Tibial nerve (tissue), 4 donors: ENCODE results near the gene OR8A1. TPM values are rescaled to one million over a fixed set of nuclear protein-coding genes. Genes with fewer than 3 reads are reported as not detected.

ENCODE experiments used
- DNase-seq, 2 donors: peaks; one replicate each; pipeline ENCODE4 v3.0.0-alpha.2; 2019; ENCODE audit warnings: low spot score in 2 of 2
- H3K27ac ChIP-seq, 4 donors: fragments of 200-600 bp; sonication (generic) in 3 of 4; one replicate each; pipeline ENCODE4 v1.5.1; 2017 to 2019; ENCODE audit warnings: mild to moderate bottlenecking in 1 of 4
- H3K27me3 ChIP-seq, 2 donors: fragments of 200-600 bp; sonication (generic) in 1 of 2; one replicate each; pipeline versions ENCODE4 v1.5.1 to v1.6.0; 2017 to 2019
- H3K36me3 ChIP-seq, 3 donors: fragments of 200-600 bp; sonication (generic); one replicate each; pipeline ENCODE4 v1.5.1; 2018 to 2019
- H3K4me1 ChIP-seq, 4 donors: fragments of 200-600 bp; sonication (generic) in 3 of 4; one replicate each; pipeline ENCODE4 v1.5.1; 2017 to 2019
- H3K4me3 ChIP-seq, 4 donors: fragments of 200-600 bp; sonication (generic) in 3 of 4; one replicate each; pipeline ENCODE4 v1.5.1; 2017 to 2019; ENCODE audit warnings: mild to moderate bottlenecking in 1 of 4, moderate library complexity in 1 of 4
- H3K9me3 ChIP-seq, 4 donors: fragments of 200-600 bp; sonication (generic) in 3 of 4; one replicate each; pipeline ENCODE4 v1.5.1; 2017 to 2019
- EP300 ChIP-seq, 2 donors: sonication (generic); formaldehyde crosslinking; IDR thresholded peaks; one replicate each; pipeline ENCODE4 v1.6.1; 2017; ENCODE audit warnings: antibody characterized with exemption in 2 of 2, mild to moderate bottlenecking in 1 of 2
- POLR2A ChIP-seq, 2 donors: fragments of 450-650 bp; IDR thresholded peaks; one replicate each; pipeline ENCODE4 v1.6.1; 2017; ENCODE audit warnings: antibody characterized with exemption in 2 of 2, mild to moderate bottlenecking in 2 of 2, moderate library complexity in 2 of 2
- WGBS, 2 donors: methylation state at CpG; one replicate each; pipeline ENCODE4 v1.1.5; 2018; 5-methylcytosine and 5-hydroxymethylcytosine counted together
- small RNA-seq: library from RNA; depleted of rRNA; stranded (forward); fragments of <200 nt; gene quantifications from one replicate; pipeline ENCODE3, GENCODE V24; 2016
- total RNA-seq, 4 donors: library from RNA; depleted of rRNA; stranded (reverse); fragments of >200 nt; gene quantifications; one replicate each; pipeline ENCODE4 v1.1.0, GENCODE V29; 2016
- TF ChIP-seq, protein P1 (sequence below), 5 experiments: fragments of 200-600 bp in 3 of 5; fragments of 450-650 bp in 2 of 5; sonication (generic) in 3 of 5; IDR thresholded peaks; one replicate each; pipeline ENCODE4 v1.5.1; 2016 to 2019; ENCODE audit warnings: antibody characterized with exemption in 5 of 5, mild to moderate bottlenecking in 3 of 5, moderate library complexity in 2 of 5

Gene OR8A1
- total RNA-seq, 4 donors from 2014 or later: not detected

- DNase-seq: no peak
- Histone ChIP-seq H3K9me3 (no peaks in the 10 kb centered on the region), H3K4me1 (no peaks in the 10 kb centered on the region), H3K27ac (no peak within 1 kb of the TSS), H3K27me3 (peaks cover 0 to 9% of the 10 kb centered on the region in 2 donors), H3K4me3 (no peak within 1 kb of the TSS), H3K36me3 (no peaks in the 10 kb centered on the region)
- TF ChIP-seq EP300 (IDR thresholded peaks at IDR 0.05) (no peak), POLR2A (IDR thresholded peaks at IDR 0.05) (no peak)
- TF ChIP-seq, protein P1, sequence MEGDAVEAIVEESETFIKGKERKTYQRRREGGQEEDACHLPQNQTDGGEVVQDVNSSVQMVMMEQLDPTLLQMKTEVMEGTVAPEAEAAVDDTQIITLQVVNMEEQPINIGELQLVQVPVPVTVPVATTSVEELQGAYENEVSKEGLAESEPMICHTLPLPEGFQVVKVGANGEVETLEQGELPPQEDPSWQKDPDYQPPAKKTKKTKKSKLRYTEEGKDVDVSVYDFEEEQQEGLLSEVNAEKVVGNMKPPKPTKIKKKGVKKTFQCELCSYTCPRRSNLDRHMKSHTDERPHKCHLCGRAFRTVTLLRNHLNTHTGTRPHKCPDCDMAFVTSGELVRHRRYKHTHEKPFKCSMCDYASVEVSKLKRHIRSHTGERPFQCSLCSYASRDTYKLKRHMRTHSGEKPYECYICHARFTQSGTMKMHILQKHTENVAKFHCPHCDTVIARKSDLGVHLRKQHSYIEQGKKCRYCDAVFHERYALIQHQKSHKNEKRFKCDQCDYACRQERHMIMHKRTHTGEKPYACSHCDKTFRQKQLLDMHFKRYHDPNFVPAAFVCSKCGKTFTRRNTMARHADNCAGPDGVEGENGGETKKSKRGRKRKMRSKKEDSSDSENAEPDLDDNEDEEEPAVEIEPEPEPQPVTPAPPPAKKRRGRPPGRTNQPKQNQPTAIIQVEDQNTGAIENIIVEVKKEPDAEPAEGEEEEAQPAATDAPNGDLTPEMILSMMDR (IDR thresholded peaks at IDR 0.05): no peak
- 74 to 79% methylated on average over 2 to 5 of the region's 5 CpGs for WGBS, 2 donors
Observed at GRCh38 chr11:124611064-124611463, 41.3 kb downstream of the OR8A1 start, which contains the start of gene PANX3. Gene PANX3 (plus strand): TSS chr11:124611428. CDS start chr11:124611557, 129 bp downstream.

- no peak for DNase-seq
- H3K4me1 ChIP-seq: no peaks in the 10 kb centered on the region
- H3K27me3 ChIP-seq: peaks cover 0 to 9% of the 10 kb centered on the region in 2 donors
- H3K36me3 ChIP-seq: no peaks in the 10 kb centered on the region
- no peak overlapping the region for H3K4me3 ChIP-seq
- no peaks in the 10 kb centered on the region for H3K9me3 ChIP-seq
- no peak overlapping the region for H3K27ac ChIP-seq
- TF ChIP-seq POLR2A (IDR thresholded peaks at IDR 0.05) (no peak), EP300 (IDR thresholded peaks at IDR 0.05) (no peak)
- 59 to 63% methylated on average over 3 of the region's 3 CpGs for WGBS, 2 donors
Observed at GRCh38 chr11:124612045-124612444, 42.2 kb downstream of the OR8A1 start.

GRCh38 chr11:124612567-124613246 is 42.9 kb downstream of the OR8A1 start:
- Histone ChIP-seq H3K4me3 (no peak overlapping the region), H3K27me3 (peaks cover 0 to 9% of the 10 kb centered on the region in 2 donors), H3K36me3 (no peaks in the 10 kb centered on the region), H3K27ac (no peak overlapping the region), H3K9me3 (no peaks in the 10 kb centered on the region), H3K4me1 (no peaks in the 10 kb centered on the region)
- no peak for DNase-seq
- TF ChIP-seq, protein P1 (IDR thresholded peaks at IDR 0.05): no peak
- TF ChIP-seq POLR2A (IDR thresholded peaks at IDR 0.05) (no peak), EP300 (IDR thresholded peaks at IDR 0.05) (no peak)
- 57% methylated on average over 9 to 10 of the region's 10 CpGs for WGBS, 2 donors

DNA sequence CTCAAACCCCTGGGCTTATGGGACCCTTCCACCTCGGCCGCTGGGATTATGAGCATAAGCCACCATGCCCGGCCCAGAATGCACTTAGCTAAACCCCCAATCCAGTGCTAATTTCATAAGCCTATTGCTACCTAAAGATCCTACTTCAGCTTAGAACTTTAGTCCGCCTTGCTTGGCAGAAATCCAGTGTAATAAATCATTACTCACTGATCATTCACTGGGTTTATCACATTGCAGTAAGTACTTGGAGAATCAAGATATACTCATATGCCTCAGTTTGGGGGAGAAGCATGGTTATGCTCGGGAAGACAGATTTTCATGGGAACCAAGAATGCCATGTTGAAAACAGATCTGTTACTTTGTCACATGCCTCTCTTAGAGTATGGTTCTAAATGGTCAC is 49.1 kb downstream of the OR8A1 start:
- Histone ChIP-seq H3K27me3 (peaks cover 0 to 9% of the 10 kb centered on the region in 2 donors), H3K4me3 (no peak overlapping the region), H3K9me3 (no peaks in the 10 kb centered on the region), H3K4me1 (peaks cover 0 to 12% (median 7%) of the 10 kb centered on the region in 4 donors), H3K27ac (no peak overlapping the region), H3K36me3 (no peaks in the 10 kb centered on the region)
- no peak for DNase-seq
- no peak for TF ChIP-seq POLR2A (IDR thresholded peaks at IDR 0.05)
- TF ChIP-seq EP300 (IDR thresholded peaks at IDR 0.05): no peak
- TF ChIP-seq, protein P1 (IDR thresholded peaks at IDR 0.05): no peak
- 76 to 83% methylated on average over 5 of the region's 5 CpGs for WGBS, 2 donors

Small RNA genes lying within 50 kb of the gene (small RNA-seq; reads per million reads assigned to genes)
- gene OR8A3P: not detected

Other genes with a start within 250 kb of the OR8A1 start
- not detected for gene OR8D2, start 249.8 kb upstream of the OR8A1 start, total RNA-seq
- gene OR8B2, start 185.5 kb upstream of the OR8A1 start, total RNA-seq: not detected
- not detected for gene OR8B3, start 171.0 kb upstream of the OR8A1 start, total RNA-seq
- gene OR8B4, start 145.1 kb upstream of the OR8A1 start, total RNA-seq: not detected
- gene OR8B8, start 124.3 kb upstream of the OR8A1 start, total RNA-seq: not detected
- gene OR8B12, start 26.3 kb upstream of the OR8A1 start, total RNA-seq: not detected
- gene PANX3, start 41.4 kb downstream of the OR8A1 start, total RNA-seq: not detected
- gene TBRG1, start 52.9 kb downstream of the OR8A1 start, total RNA-seq: 10 to 100 TPM; 32.7 to 45.4 (median 36.4) TPM
- 10 to 100 TPM in 1 of 4 donors, 1 to 10 TPM in 3; 6.5 to 20.0 (median 8.2) TPM for gene SIAE, start 103.7 kb downstream of the OR8A1 start, total RNA-seq
- 1 to 10 TPM; 1.2 to 7.1 (median 3.3) TPM for gene SPA17, start 103.9 kb downstream of the OR8A1 start, total RNA-seq
- 1 to 10 TPM in 3 of 4 donors, not detected in 1; 1.4 to 3.1 (median 2.4) TPM for gene NRGN, start 169.9 kb downstream of the OR8A1 start, total RNA-seq
- 1 to 10 TPM in 2 of 4 donors, not detected in 2; 1.5 to 2.4 TPM for gene VSIG2, start 182.3 kb downstream of the OR8A1 start, total RNA-seq
- gene ESAM, start 192.3 kb downstream of the OR8A1 start, total RNA-seq: 10 to 100 TPM; 18.6 to 45.9 (median 33.0) TPM
- gene MSANTD2, start 230.4 kb downstream of the OR8A1 start, total RNA-seq: 10 to 100 TPM; 19.8 to 32.8 (median 23.5) TPM